ENCODE results near the gene PRKAA1. TPM values are rescaled to one million over a fixed set of nuclear protein-coding genes. Genes with fewer than 3 reads are reported as not detected.
A peak's percentile ranks its signal among the peaks of the same experiment; 100 is the strongest.

The PRKAA1 gene
- total RNA-seq, 1 donor from 2014 or later, result 65.6 TPM

GRCh38 chr5:40844565-40844964 lies 46.4 kb upstream of the PRKAA1 start:
- no peak for FAIRE-seq

DNA sequence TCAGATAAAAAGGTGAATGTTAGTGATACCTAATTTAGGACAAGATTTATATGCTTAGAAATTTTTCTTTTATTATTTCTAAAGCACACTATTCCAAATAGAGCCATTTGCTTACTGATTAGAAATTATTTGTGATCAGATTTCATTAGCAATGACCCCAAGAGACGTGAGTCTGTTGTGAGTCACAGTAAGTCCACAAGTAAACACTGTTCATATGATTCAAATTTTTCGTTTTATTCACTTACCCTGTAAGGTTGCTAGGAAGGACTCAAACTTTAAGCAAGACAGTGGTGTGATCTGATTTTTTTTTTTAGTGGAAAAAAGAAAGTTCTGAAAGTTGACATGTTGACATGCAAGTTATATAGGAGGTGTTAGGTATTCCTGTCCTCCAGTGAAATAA lies 44.2 kb upstream of the PRKAA1 start:
- FAIRE-seq (no peak), DNase-seq (ENCODE audit: low read depth) (no peak)
- H3K36me3 Mint-ChIP-seq (ENCODE audit: low read depth, unreplicated experiment), result no peaks in the 10 kb centered on the region
- no peaks in the 10 kb centered on the region for H3K4me1 ChIP-seq (ENCODE audit: insufficient read depth, low read length)
- no peaks in the 10 kb centered on the region for H3K36me3 ChIP-seq (ENCODE audit: insufficient read depth, low read length)
- TF ChIP-seq CTCF (IDR thresholded peaks at IDR 0.05; ENCODE audit: insufficient read depth, low read depth, low read length), result no peak
- no peak for TF ChIP-seq EZH2 (IDR thresholded peaks at IDR 0.05; ENCODE audit: insufficient read depth, low read length)
- no peaks in the 10 kb centered on the region for H3K9me3 Mint-ChIP-seq (ENCODE audit: unreplicated experiment)
- H3K27me3 ChIP-seq (ENCODE audit: insufficient read depth, low read length), result no peaks in the 10 kb centered on the region
- peak overlapping the region; percentile 72 for H3K4me2 ChIP-seq (ENCODE audit: low read length)
- H3K27me3 Mint-ChIP-seq (ENCODE audit: low read depth, unreplicated experiment), result no peaks in the 10 kb centered on the region
- H3K9me3 ChIP-seq (ENCODE audit: insufficient read depth, low read depth, low read length), result no peaks in the 10 kb centered on the region
- no peaks in the 10 kb centered on the region for H3K79me2 ChIP-seq (ENCODE audit: insufficient read depth, low read length)
- no peaks in the 10 kb centered on the region for H3K4me1 Mint-ChIP-seq (ENCODE audit: low read depth, unreplicated experiment)
- peak overlapping the region; percentile 48 for H3K4me3 ChIP-seq (ENCODE audit: insufficient read depth, low read depth, low read length)
- H4K20me1 ChIP-seq (ENCODE audit: insufficient read depth, low read length), result no peaks in the 10 kb centered on the region
- no peak overlapping the region for H3K27ac ChIP-seq (ENCODE audit: low read depth, low read length)
- no peak overlapping the region for H2AFZ ChIP-seq (ENCODE audit: low read depth, low read length)
- no peak overlapping the region for H3K4me3 Mint-ChIP-seq (ENCODE audit: unreplicated experiment)
- peak overlapping the region; percentile 70 for H3K9ac ChIP-seq (ENCODE audit: low read length)
- H3K27ac Mint-ChIP-seq (ENCODE audit: unreplicated experiment), result no peak overlapping the region

More at GRCh38 chr5:40844565-40844964, 46.4 kb upstream of the PRKAA1 start:
- Histone ChIP-seq H4K20me1 (ENCODE audit: insufficient read depth, low read length) (no peaks in the 10 kb centered on the region), H3K9ac (ENCODE audit: low read length) (no peak overlapping the region), H3K4me2 (ENCODE audit: low read length) (no peak overlapping the region), H3K27ac (ENCODE audit: low read depth, low read length) (no peak overlapping the region), H3K79me2 (ENCODE audit: insufficient read depth, low read length) (no peaks in the 10 kb centered on the region), H3K36me3 (ENCODE audit: insufficient read depth, low read length) (no peaks in the 10 kb centered on the region), H3K9me3 (ENCODE audit: insufficient read depth, low read depth, low read length) (no peaks in the 10 kb centered on the region), H3K4me3 (ENCODE audit: insufficient read depth, low read depth, low read length) (no peak overlapping the region), H3K27me3 (ENCODE audit: insufficient read depth, low read length) (no peaks in the 10 kb centered on the region), H2AFZ (ENCODE audit: low read depth, low read length) (no peak overlapping the region), H3K4me1 (ENCODE audit: insufficient read depth, low read length) (no peaks in the 10 kb centered on the region)
- Mint-ChIP-seq H3K4me1 (ENCODE audit: low read depth, unreplicated experiment) (no peaks in the 10 kb centered on the region), H3K36me3 (ENCODE audit: low read depth, unreplicated experiment) (no peaks in the 10 kb centered on the region), H3K27me3 (ENCODE audit: low read depth, unreplicated experiment) (no peaks in the 10 kb centered on the region), H3K9me3 (ENCODE audit: unreplicated experiment) (no peaks in the 10 kb centered on the region), H3K27ac (ENCODE audit: unreplicated experiment) (no peak overlapping the region), H3K4me3 (ENCODE audit: unreplicated experiment) (no peak overlapping the region)
- TF ChIP-seq EZH2 (IDR thresholded peaks at IDR 0.05; ENCODE audit: insufficient read depth, low read length) (no peak), CTCF (IDR thresholded peaks at IDR 0.05; ENCODE audit: insufficient read depth, low read depth, low read length) (no peak)
- DNase-seq (ENCODE audit: low read depth), result no peak

GRCh38 chr5:40841068-40841805 lies 43.1 kb upstream of the PRKAA1 start, which contains the start of gene CARD6:
TSS of gene CARD6 (plus strand) at chr5:40841367. CDS start at chr5:40841383, 16 bp downstream.
- Histone ChIP-seq H3K79me2 (ENCODE audit: insufficient read depth, low read length) (no peaks in the 10 kb centered on the region), H3K4me3 (ENCODE audit: insufficient read depth, low read depth, low read length) (peak within 1 kb of the TSS; percentile 48), H4K20me1 (ENCODE audit: insufficient read depth, low read length) (no peaks in the 10 kb centered on the region), H2AFZ (ENCODE audit: low read depth, low read length) (peak within 1 kb of the TSS; percentile 43), H3K9me3 (ENCODE audit: insufficient read depth, low read depth, low read length) (no peaks in the 10 kb centered on the region), H3K36me3 (ENCODE audit: insufficient read depth, low read length) (no peaks in the 10 kb centered on the region), H3K4me1 (ENCODE audit: insufficient read depth, low read length) (peaks cover 1% of the 10 kb centered on the region), H3K9ac (ENCODE audit: low read length) (peak within 1 kb of the TSS; percentile 70), H3K4me2 (ENCODE audit: low read length) (peak within 1 kb of the TSS; percentile 72), H3K27ac (ENCODE audit: low read depth, low read length) (peak within 1 kb of the TSS; percentile 33), H3K27me3 (ENCODE audit: insufficient read depth, low read length) (no peaks in the 10 kb centered on the region)
- Mint-ChIP-seq H3K4me3 (ENCODE audit: unreplicated experiment) (peak within 1 kb of the TSS; percentile 55), H3K9me3 (ENCODE audit: unreplicated experiment) (no peaks in the 10 kb centered on the region), H3K4me1 (ENCODE audit: low read depth, unreplicated experiment) (peaks cover 2% of the 10 kb centered on the region), H3K36me3 (ENCODE audit: low read depth, unreplicated experiment) (no peaks in the 10 kb centered on the region), H3K27ac (ENCODE audit: unreplicated experiment) (peak within 1 kb of the TSS; percentile 73), H3K27me3 (ENCODE audit: low read depth, unreplicated experiment) (no peaks in the 10 kb centered on the region)
- FAIRE-seq, result no peak
- no peak for TF ChIP-seq EZH2 (IDR thresholded peaks at IDR 0.05; ENCODE audit: insufficient read depth, low read length)
- no peak for DNase-seq (ENCODE audit: low read depth)

Measured in astrocyte (in vitro differentiated cells and primary cell).